Upper lobe of right lung (tissue), 1 donor: Measurements from ENCODE around the gene PLAAT2. TPM values are rescaled to one million over a fixed set of nuclear protein-coding genes. Genes with fewer than 3 reads are reported as not detected.

Experiments used
- ATAC-seq: fragments of 200-7000 bp; cut with Tn5 transposase; one replicate; pipeline ENCODE4 v1.9.1; 2020; ENCODE audit warnings: mild to moderate bottlenecking, moderate library complexity
- DNase-seq: peaks from one replicate; pipeline ENCODE4 v3.0.0-alpha.2; 2020
- H3K27ac ChIP-seq: fragments of 200-600 bp; one replicate; pipeline ENCODE4 v1.8.0; 2022
- H3K27me3 ChIP-seq: fragments of 200-600 bp; one replicate; pipeline ENCODE4 v1.8.0; 2022; ENCODE audit warnings: mild to moderate bottlenecking
- H3K36me3 ChIP-seq: fragments of 200-600 bp; one replicate; pipeline ENCODE4 v1.8.0; 2022
- H3K4me1 ChIP-seq: fragments of 200-600 bp; one replicate; pipeline ENCODE4 v1.8.0; 2022
- H3K4me3 ChIP-seq: fragments of 200-600 bp; one replicate; pipeline ENCODE4 v1.8.0; 2022; ENCODE audit warnings: mild to moderate bottlenecking
- H3K9me3 ChIP-seq: fragments of 200-600 bp; one replicate; pipeline ENCODE4 v1.8.0; 2022
- intact Hi-C: fragments of 100-400 bp; cut with DNase I; formaldehyde crosslinking; loops from one replicate; pipeline ENCODE4 v1.11.0; 2022
- long read RNA-seq: library from polyadenylated mRNA; unstranded; transcript quantifications from one replicate; pipeline ENCODE4 v2.0.0, GENCODE V29; 2021
- total RNA-seq: library from RNA; stranded (reverse); fragmentation: NEBNext Ultra II Directional; extraction: Animal tissue kit (Norgen Biotek cat#: 25700); gene quantifications from one replicate; pipeline ENCODE4 v1.2.1, GENCODE V29; 2021
- TF ChIP-seq, protein P1 (sequence below): fragments of 200-600 bp; IDR thresholded peaks from one replicate; pipeline ENCODE4 v1.8.0; 2022; ENCODE audit warnings: antibody characterized with exemption
- donor health status: DM: no; HTN: yes; CAD: no; lungs with severe emphysema.

PLAAT2 gene
- 4.2 TPM for total RNA-seq
- long read RNA-seq, partial matches to known transcripts, result 1 of 2 reads
- long read RNA-seq, other reads (novel, unspliced or antisense), result 1 of 2 reads

DNA sequence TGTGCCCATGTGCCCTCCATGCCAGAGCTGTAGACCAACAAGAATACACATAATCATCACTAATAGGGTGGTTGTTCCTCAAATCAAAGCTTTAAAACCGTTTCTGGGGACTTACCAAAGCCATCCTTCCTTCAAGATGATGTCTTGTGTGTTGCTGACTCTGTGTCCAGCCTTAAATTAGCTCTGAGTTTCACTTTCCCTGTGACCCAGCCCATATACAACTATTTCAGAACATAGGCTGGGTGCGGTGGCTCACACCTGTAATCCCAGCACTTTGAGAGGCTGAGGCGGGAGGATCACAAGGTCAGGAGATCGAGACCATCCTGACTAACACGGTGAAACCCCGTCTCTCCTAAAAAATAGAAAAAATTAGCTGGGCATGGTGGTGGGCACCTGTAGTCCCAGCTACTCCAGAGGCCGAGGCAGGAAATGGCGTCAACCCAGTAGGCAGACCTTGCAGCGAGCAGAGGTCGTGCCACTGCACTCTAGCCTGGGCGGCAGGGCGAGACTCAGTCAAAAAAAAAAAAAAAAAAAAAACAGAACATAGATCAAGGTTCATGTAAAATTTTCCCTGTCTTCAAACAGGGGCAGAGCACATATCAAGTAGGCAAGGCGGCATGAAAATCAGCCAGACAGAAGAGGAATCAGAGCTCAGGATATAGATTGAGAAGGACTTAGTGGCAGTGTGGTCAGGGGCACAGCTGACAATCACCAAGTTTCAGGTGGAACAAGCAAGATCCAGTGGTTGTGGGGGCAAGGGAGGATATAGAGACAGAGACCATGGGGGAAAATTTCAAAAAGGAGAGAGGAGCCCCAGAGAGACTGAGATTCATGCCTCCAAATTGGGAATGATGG, at the start of gene PLAAT2:
TSS of gene PLAAT2 (minus strand) at position 179 of the 855 bp plus-strand sequence. CDS start at position 124, 55 bp downstream.
- peaks cover 25% of the 10 kb centered on the region for H3K4me1 ChIP-seq
- TF ChIP-seq, protein P1, sequence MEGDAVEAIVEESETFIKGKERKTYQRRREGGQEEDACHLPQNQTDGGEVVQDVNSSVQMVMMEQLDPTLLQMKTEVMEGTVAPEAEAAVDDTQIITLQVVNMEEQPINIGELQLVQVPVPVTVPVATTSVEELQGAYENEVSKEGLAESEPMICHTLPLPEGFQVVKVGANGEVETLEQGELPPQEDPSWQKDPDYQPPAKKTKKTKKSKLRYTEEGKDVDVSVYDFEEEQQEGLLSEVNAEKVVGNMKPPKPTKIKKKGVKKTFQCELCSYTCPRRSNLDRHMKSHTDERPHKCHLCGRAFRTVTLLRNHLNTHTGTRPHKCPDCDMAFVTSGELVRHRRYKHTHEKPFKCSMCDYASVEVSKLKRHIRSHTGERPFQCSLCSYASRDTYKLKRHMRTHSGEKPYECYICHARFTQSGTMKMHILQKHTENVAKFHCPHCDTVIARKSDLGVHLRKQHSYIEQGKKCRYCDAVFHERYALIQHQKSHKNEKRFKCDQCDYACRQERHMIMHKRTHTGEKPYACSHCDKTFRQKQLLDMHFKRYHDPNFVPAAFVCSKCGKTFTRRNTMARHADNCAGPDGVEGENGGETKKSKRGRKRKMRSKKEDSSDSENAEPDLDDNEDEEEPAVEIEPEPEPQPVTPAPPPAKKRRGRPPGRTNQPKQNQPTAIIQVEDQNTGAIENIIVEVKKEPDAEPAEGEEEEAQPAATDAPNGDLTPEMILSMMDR, result no peak
- no peak for ATAC-seq

GRCh38 chr11:63612181-63612580, 49.0 kb upstream of the PLAAT2 start:
- DNase-seq (no peak), ATAC-seq (no peak)
- peaks cover 48% of the 10 kb centered on the region for H3K4me1 ChIP-seq
- H3K27me3 ChIP-seq, result no peaks in the 10 kb centered on the region
- H3K27ac ChIP-seq, result no peak overlapping the region
- intact Hi-C loops, result no loop called here
- H3K9me3 ChIP-seq, result no peaks in the 10 kb centered on the region
- H3K36me3 ChIP-seq, result no peaks in the 10 kb centered on the region
- TF ChIP-seq, protein P1, result no peak
- peak overlapping the region; percentile 92 for H3K4me3 ChIP-seq

More for the DNA sequence above, at the start of gene PLAAT2:
- Histone ChIP-seq H3K27me3 (no peaks in the 10 kb centered on the region), H3K9me3 (no peaks in the 10 kb centered on the region), H3K36me3 (no peaks in the 10 kb centered on the region), H3K4me3 (no peak within 1 kb of the TSS), H3K27ac (peak within 1 kb of the TSS; percentile 58)
- intact Hi-C loops, result no loop called here
- no peak for DNase-seq

- no peaks in the 10 kb centered on the region for H3K9me3 ChIP-seq
- H3K27ac ChIP-seq, result no peak overlapping the region
- TF ChIP-seq, protein P1, result no peak
- H3K4me1 ChIP-seq, result peaks cover 48% of the 10 kb centered on the region
- H3K27me3 ChIP-seq, result no peaks in the 10 kb centered on the region
- ATAC-seq (no peak), DNase-seq (no peak)
- no peak overlapping the region for H3K4me3 ChIP-seq
- intact Hi-C loops, result no loop called here
- H3K36me3 ChIP-seq, result no peaks in the 10 kb centered on the region
Observed at GRCh38 chr11:63611395-63611747, 48.2 kb upstream of the PLAAT2 start.

- Histone ChIP-seq H3K36me3 (no peaks in the 10 kb centered on the region), H3K9me3 (no peaks in the 10 kb centered on the region), H3K27me3 (no peaks in the 10 kb centered on the region), H3K4me3 (no peak overlapping the region), H3K27ac (no peak overlapping the region), H3K4me1 (peaks cover 48% of the 10 kb centered on the region)
- intact Hi-C loops, result no loop called here
- TF ChIP-seq, protein P1, result no peak
- no peak for ATAC-seq
- DNase-seq, result no peak
Observed at GRCh38 chr11:63610604-63611394, 47.6 kb upstream of the PLAAT2 start.

- Histone ChIP-seq H3K27ac (no peak overlapping the region), H3K9me3 (no peaks in the 10 kb centered on the region), H3K36me3 (no peaks in the 10 kb centered on the region), H3K4me3 (no peak overlapping the region), H3K4me1 (peaks cover 48% of the 10 kb centered on the region), H3K27me3 (no peaks in the 10 kb centered on the region)
- TF ChIP-seq, protein P1, result no peak
- DNase-seq, result no peak
- ATAC-seq, result no peak
- intact Hi-C loops, result no loop called here
Observed at GRCh38 chr11:63609971-63610580, 46.9 kb upstream of the PLAAT2 start.
